T-helper 2 cell treated with Interferon-gamma antibody and Interleukin-4, amounts not matched to agents 100 ng/mL and 5 ng/mL, for 36 hours (primary cell): ENCODE results near the gene KLF3. TPM values are rescaled to one million over a fixed set of nuclear protein-coding genes. Genes with fewer than 3 reads are reported as not detected.

Experiments used
- intact Hi-C: fragments of 100-400 bp; cut with micrococcal nuclease; formaldehyde crosslinking; loops from one replicate; pipeline ENCODE4 v1.15.1; 2023
- total RNA-seq: library from RNA; stranded (reverse); gene quantifications from 2 replicates; pipeline ENCODE4 v1.2.3, GENCODE V29; 2022

KLF3 gene
- total RNA-seq, 1 donor from 2014 or later = 15.5 TPM

DNA sequence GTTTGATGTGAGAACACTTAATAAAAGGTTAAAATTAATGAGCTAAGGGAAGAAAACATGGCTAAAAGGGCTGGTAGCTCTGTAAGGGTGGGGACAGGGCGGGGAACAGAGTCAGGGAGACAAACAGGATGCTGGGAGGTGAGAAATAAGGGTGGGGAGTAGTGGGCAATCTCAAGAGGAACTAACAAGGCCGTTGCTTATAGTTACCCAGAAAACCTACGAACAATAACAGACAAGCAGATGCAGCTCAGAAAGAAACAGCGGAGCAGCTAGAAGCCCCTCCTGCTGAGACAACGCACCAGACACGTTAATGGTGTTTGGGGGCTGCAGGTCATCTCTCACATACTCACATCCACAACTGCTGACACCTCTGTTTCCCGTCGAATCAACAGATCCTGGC is 9.7 kb upstream of the KLF3 start:
- intact Hi-C loops = no loop called here

DNA sequence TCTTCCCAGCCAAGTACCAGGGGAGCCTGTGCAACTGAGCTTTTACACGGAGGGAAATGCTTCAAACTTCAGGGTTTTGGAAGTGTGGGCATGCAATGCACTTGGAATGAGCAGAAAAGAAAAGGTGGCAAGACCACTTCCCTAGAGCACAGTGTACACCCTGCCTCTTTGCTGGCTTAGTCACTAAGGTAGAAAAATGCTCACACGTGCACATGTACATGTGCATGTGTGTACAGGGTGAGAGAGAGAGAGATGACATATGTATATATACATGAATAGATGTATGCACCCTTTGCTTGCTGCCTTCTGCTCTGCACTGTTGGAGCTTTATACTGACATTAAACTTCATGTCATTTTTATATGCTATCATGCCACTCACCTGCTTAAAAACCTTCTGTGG is 7.9 kb upstream of the KLF3 start:
- intact Hi-C loops = no loop called here

DNA sequence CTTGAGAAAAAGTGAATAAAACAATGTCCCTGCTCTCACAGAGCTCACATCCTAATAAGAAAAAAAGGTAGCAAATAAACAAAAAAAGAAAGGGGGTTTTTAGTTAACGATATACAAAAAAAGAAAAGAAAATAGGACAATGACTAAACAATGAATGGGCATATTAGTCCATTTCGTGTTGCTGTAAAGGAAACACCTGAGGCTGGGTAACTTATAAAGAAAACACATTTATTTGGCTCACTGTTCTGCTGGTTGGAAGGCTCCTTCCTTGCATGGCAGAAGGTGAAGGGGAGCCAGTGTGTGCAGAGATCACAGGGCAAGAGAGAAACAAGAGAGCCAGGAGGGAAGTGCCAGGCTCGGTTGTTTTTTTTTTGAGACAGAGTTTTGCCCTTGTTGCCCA is 4.7 kb upstream of the KLF3 start:
- intact Hi-C loops = no loop called here

DNA sequence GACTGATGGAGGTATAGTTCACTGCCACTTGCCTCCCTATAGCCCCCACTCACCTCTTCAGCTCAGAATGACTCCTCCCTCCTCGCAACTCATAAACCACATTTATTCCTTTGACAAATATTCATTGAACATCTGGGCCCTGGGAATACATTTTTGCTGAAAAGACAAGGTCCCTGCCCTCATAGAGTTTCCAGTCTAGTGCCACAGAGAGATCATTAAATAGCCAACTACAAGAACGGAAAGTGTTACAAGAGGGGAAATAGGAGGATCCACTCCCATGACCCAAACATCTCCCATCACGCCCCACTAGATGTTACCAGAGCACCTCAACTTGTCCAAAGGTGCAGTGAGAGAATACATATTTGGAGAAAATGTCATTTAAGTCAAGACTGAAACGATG is 3.2 kb upstream of the KLF3 start:
- intact Hi-C loops = loop anchor here (5.0 kb wide), 2 partner anchors 139 to 974 kb away; partner anchors contain the start of gene RELL1

DNA sequence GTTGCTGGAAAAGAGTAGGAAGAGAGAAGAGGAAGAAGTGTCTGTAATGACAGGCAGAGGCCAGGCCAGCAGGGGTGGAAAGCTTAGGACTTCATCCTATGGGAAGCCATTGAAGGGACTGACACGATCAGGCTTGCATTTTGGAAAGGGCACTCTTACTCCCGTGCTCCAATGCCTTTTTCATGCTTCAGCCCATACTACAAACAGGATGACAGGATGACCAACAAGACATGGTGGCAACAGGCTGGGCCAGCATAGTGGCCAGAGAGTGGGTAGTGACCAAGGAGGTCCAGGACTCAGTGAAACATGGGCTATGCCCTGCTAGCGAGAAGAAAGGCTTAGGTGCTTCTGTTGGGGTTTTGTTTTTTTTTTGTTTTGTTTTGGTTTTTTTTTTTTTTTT is 2.6 kb upstream of the KLF3 start:
- intact Hi-C loops = loop anchor here (5.0 kb wide), 2 partner anchors 139 to 974 kb away; partner anchors contain the start of gene RELL1

DNA sequence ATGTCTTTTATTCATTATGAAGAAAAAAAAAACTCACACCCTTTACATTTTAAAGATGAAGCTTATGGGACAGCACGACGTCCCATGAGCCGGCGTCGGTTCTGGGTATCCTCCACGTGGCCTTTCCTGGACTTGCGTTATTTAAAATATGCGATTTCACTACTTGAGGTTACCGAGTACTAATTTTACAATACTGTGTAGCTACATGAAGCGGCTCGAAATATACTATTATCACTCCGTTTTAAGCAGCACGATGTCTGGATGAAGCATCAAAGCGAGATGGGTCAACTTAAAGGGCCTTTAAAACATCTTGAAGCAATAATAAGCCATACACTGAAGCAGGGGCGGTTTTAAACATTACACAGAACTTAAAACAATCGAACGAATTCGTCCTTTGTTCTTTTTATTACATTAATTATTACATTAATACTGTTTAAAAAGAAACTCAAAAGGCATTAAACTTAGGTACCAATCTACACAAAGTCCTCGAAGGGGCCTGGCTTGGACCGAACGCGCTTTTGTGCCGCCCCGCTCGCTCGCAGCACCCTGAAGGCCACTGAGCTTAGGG is 1.4 kb upstream of the KLF3 start:
- intact Hi-C loops = loop anchor here (1.0 to 5.0 kb wide), 3 partner anchors 13 to 975 kb away; partner anchors contain the start of gene RELL1

DNA sequence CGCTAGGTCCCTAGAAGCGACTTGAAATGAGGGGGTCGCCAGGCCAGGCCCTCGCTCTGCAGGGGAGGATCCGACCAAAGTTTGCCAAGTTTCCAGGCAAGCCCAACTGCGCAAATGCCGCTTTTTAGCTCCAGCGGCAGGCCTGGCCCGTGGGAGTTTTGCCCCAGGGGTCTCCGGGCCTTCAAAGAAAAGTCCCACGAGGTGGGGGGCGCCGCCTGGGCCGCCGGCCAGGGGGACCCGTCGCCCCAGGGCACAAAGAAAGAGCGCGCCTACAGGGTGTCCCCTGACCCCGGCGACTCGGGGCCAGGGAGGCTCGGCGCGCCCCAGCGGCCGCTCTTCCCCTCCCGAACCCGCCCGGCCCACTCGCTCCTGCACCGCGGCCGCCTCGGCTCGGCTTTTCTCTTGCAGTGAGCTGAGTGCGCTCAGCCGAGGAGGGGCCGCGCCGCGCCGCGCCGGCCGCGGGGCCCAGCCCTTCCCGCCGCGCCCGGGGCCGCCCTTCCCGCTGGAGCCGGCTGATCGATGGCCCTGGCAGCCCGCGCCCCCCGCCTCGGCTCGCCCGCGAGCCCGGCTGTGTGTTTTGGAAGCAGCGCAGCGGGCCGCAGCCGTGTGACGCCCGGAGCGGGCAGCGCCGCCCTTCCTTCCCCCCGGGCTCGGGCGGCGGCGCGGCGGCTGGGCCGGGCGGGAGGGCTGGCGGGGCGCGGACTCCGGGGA is 754 bp upstream of the KLF3 start:
- intact Hi-C loops = loop anchor here (1.0 to 5.0 kb wide), 3 partner anchors 12 to 976 kb away; partner anchors contain the start of gene RELL1

DNA sequence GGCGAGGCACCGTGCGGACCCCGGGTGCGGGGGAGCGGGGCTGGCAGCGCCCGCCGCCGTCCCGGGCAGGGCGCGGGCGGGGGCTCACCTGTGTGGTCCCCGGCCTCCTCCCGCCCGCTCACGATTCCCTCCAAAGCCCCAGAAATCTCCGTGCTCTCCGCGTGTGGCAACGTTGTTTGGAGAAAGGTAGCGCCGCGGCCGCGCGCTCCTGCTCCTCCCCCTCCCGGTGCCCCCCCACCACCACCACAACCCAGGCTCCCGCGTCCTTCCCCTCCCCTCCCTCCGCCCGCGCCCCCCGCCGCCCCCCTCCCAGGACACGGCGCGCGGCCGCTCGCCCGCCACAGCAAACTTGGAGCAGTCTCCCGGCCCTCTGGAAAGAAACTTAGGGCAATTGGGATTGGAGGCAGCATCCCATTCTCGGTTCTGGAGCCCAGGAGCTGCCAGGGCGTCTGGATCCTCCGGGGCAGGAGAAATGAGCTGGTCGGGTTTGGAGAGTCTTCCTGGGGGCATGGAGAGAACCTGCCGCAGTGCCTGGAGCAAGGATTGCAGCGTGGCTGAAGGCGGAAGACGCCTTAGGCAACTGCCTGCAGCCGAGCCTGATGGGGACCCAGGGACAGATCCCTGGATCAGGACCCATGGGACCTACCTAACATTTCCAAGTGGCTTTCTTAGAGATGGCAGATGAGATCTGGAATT is 855 bp downstream of the KLF3 start:
- intact Hi-C loops = loop anchor here (5.0 kb wide), 2 partner anchors 143 to 978 kb away; partner anchors contain the start of gene RELL1

DNA sequence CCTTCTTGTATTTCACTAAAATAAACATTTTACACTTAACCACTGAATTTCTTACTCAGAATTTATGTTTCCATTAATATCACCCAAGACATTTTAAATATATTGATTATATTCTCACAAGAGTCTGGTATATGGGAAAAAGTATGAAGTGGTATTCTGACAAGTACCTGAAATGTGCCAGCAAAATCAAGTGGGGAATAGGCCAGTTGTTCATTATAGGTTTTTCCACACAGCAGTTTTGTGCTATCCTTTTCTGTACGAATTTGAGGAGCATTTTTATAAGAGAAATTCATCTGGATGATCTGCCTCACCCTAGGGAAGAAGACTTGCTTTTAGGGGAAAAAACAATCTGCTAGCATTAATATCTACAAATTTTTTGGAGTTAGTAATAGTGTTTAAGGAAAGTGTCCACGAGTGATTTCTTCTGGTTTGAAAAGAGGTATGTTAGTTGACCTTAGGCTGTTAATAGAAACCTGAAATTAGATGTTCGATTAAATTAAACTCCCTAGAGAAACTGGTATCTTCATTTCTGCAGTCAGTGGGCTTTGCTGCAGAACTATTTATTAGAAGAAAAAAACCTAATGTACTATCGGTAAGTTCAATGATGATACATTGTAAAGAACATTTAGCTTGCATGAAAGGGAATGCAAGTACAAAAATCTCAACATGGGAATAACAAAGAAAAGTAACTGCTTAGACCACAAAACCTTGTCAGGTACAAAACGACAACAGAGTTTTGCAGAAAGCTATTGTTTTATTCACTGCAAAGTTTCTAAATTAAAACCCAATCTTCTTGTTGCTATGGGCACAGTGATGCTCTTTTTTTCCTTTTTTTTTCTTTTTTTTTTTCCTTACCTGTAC is 1.8 kb downstream of the KLF3 start:
- intact Hi-C loops = loop anchor here (2.0 kb wide), 2 partner anchors 191 to 533 kb away; partner anchors contain the start of gene TLR6

DNA sequence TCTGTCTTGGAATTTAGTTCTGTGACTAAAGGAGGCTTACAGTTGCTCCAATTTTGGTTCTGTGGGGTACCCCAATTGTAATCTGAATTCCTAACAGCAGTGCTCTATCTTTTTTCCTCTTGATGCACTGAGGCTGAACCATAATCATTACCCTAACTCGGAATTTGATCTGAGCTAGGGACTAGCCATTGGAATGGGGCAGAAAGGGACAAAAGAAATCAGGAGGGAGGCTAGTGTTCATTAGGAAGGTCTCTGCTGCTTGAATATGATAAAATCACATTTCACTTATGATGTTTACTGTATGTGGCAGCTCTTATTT is 2.7 kb downstream of the KLF3 start:
- intact Hi-C loops = loop anchor here (2.0 kb wide), 2 partner anchors 190 to 534 kb away; partner anchors contain the start of gene TLR6

DNA sequence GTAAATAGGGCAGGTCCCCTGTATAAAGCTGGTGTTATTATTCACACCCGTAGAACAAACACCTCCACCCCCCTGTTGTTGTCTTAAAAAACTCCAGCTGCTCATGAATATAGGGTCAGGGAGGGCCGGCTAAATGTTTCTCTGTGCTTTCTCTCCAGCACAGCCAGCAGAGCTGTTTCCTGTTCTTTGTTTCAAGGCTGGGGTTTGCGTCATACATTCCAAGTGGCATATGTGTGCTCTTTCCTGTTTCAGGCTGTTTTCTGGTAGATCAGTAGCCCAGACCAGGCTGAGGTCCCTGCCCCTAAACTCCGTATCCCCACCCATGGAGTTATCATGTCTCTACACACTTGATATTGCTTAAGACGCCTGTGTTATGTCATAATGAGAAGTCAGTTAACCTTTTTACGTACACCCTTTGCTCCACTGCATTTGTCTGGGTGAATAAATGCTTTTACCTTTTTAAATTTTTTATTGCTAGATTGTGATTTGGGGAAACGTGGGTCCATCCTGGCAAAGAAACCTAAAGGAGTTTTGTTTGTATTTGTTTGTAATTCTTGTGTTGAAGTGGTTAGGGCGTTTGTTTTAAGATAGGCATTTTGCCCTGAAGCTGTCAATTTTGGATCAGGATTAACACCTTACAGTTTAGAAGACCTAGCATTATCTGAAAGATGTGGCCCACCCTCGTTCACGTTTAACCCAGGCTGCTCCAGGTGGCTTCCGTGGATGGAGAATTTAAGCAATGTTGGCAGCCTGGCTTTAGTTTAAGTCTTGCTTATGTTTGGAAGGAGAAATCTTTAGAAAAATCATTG is 3.3 kb downstream of the KLF3 start:
- intact Hi-C loops = loop anchor here (2.0 kb wide), 2 partner anchors 190 to 534 kb away; partner anchors contain the start of gene TLR6

DNA sequence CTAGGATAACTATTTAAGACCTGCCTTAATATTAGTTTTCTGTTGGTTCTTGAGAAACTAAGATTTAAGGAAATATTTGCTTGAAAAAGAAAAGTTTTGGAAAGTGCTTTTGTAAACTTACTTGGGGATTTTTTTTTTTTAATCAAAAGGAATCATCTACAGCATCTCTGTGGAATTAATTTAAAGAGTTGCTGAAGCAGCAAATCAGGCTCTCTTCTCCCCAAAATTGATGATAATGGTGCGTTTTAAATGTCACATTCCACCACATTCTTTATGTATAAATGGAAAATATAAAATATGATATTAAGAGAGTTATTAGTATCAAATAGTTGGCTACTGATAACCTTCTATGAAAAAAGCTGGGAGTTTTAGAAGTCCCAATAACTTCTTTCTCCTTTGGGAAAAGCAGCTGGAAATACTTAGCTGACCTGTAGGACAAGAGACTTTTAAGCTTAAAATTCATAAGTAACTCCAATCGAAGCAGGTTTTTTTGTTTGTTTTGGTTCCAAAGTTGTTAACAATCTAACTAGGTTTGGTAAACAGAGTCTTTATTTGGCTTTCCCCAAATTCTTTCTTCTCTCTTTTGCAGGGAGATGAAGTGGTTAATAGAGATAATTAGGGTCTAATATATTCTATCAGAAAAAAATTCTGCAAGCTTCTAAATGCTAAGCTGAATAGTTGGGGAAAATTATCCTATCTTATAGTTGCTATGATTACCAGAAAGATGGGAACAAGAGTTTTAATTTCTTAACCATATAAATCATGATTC is 4.4 kb downstream of the KLF3 start:
- intact Hi-C loops = no loop called here

DNA sequence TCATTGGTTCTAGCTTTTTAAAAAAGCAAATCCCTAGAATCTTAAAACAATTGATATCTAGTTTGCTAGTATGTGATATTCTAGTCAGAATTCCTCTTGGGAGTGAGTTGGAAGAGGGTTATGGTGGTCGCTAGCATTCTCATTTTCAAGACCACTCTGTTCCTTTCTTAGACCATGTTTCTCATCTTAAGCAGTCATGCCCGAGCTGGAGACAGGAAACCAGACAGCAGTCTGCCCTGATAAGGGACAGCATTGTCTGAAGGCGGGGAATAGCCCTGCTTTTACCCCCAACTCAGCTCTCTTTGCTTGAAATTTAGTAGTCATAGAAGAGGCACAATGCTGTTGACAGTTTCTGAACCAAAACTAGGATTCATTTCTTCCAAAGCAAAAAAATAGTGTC is 5.2 kb downstream of the KLF3 start:
- intact Hi-C loops = no loop called here

DNA sequence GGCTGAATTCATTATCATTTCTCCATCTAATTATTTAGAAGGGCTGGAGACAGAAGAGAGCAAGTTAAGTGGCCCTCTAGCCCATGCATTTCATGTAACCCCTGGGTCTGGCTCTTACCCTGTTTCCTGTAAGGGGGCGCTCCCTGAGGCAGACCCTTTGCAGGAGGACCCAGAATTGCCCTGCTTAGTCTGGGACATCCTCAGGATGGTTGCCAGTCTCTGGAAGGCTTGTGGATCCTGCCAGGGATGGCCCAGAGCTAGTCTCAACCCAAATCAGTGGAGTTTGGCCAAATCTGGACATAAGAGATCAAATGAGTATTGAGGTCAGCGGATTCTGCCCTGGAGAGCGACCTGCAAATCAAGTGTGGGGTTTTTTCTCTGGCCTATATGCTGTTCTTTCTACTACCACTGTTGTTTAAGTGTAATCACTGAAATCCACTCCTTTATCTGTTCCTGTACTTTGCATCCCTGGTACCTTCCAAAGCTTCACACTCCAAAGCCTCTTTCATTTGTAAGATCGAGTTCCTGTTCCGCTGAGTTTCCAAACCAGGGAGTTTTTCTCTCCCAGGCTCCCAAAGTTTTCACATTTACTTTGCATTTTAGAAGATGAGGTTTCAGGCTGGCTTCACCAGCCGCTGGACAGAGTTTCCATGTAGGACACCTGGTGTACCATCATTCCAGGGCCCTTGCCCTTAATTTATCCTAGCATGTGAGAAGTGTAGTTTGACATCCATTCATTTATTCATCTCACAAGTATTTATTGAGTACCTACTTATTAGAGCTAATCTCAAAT is 6.3 kb downstream of the KLF3 start:
- intact Hi-C loops = no loop called here

DNA sequence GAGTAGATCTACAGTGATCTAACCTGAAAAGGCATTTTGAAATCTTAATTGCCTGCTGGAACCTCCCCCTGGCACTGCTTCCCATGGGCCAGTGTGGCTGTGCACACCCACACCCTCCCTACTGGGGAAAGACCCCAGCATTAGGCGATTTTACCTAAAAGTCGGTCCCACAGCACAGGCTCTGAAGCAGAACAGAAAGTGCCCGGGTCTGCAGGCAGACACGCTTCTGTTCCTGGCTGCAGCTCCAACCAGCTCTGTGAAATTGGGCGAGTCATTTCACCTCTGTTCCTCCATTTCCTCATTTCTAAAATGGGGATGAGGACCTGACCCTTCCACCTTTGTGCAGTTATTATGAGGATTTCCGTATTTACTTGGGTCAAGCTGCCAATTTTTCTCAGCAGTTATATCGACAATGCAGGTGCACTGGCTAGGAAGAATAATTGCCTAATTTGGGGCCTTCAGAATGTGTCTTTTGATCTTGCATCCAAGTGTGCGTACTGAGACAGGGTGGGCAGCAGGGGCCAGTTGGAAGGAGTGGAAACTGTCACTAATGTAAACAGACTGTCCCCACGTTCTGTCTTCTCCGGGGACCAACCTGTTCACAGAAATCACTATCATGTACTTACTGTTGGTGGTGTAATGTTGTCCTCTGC is 7.1 kb downstream of the KLF3 start:
- intact Hi-C loops = no loop called here

DNA sequence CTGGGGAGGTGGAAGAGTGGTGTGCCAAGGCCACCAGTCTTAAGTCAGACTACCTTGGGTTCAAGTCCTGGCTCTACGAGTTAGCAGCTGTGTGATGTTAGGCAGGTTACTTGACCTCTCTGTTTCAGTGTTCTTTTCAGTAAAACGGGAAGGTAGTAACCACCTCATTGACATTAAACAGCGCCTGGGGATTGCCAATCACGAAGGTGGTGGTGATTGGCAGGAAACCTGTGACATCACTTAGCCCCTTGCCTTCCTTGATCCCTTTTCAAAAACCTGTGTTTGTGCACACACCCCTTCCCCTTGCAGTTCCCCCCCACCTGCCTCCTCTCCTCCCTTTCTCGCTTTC is 7.6 kb downstream of the KLF3 start:
- intact Hi-C loops = no loop called here

DNA sequence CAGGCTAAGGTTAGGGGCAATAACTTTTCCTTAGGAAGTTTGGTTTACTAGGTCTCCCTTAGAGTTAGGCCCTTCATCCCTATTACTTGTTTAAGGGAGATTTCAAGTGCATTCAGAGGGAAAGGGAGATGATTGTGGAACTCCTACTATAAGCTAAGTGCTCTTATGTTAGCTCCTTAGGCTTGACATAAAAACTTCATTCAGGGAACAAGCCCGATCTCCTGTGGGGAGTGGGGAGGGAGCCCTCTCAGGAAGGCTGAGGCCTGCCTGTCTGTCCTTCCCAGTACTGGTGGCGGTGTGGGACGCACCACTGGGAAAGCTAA is 8.0 kb downstream of the KLF3 start:
- intact Hi-C loops = no loop called here

DNA sequence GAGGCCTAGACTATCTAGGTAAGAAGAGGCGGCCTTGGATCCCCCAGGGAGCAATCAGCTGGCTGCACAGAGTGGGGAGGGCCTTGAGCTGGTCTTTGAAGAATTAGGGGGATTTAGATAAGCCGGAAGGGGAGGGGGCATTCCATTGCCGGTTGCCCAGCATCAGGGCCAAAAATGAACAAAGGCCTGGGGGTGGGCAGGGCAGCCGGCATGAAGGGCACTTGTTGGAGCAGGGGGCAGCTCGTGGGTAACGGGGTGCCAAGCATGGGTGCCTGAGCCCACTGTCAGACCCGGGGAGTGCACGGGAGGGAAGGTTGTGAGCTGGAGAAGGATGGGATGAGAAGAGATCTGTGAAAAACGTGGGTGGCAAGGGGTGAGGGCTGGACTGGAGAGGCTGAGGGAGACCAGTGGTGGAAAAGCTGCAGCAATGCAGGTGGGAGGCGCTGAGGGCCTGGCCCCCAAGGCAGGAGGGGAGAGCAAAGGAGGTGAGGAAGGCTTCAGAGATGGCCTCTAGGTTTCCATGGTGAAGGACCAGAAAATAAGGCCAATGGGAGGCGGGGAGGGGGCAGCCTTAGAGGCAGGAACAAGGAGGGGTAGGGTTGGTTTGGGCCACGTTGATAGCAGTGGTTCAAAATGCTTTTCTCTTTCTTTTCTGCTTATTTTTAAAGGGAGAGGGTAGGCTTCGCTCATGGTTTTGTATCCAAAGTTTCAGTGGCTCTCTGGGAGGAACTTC is 8.6 kb downstream of the KLF3 start:
- intact Hi-C loops = no loop called here
